Transverse colon (tissue), 4 donors: ENCODE data around the gene DEK. TPM values are rescaled to one million over a fixed set of nuclear protein-coding genes. Genes with fewer than 3 reads are reported as not detected.

Source experiments
- DNase-seq: peaks from one replicate; pipeline ENCODE4 v3.0.0-alpha.2; 2019
- H3K27ac ChIP-seq, 4 donors: fragments of 200-600 bp; sonication (generic); 2 replicates each; pipeline ENCODE4 v1.5.1; 2016 to 2018; ENCODE audit warnings: inconsistent platforms in 4 of 4
- H3K27me3 ChIP-seq: fragments of 200-600 bp; sonication (generic); 2 replicates; pipeline ENCODE4 v1.5.1; 2017; ENCODE audit warnings: inconsistent platforms
- H3K36me3 ChIP-seq, 4 donors: fragments of 200-600 bp; sonication (generic); 2 replicates each; pipeline ENCODE4 v1.5.1; 2017 to 2019; ENCODE audit warnings: inconsistent platforms in 4 of 4
- H3K4me1 ChIP-seq, 4 donors: fragments of 200-600 bp; sonication (generic); 2 replicates each; pipeline ENCODE4 v1.5.1; 2017 to 2020; ENCODE audit warnings: inconsistent platforms in 4 of 4
- H3K4me3 ChIP-seq, 4 donors: fragments of 200-600 bp; sonication (generic); 1 replicate in 1 of 4; 2 replicates in 3 of 4; pipeline versions ENCODE4 v1.5.1 to v1.6.1; 2017 to 2019; ENCODE audit warnings: inconsistent platforms in 4 of 4
- H3K9me3 ChIP-seq, 2 donors: fragments of 200-600 bp; sonication (generic); 2 replicates each; pipeline ENCODE4 v1.5.1; 2017 to 2019; ENCODE audit warnings: inconsistent platforms in 2 of 2
- EP300 ChIP-seq: sonication (generic); formaldehyde crosslinking; IDR thresholded peaks from one replicate; pipeline ENCODE4 v1.6.1; 2017; ENCODE audit warnings: antibody characterized with exemption, low read depth
- POLR2A ChIP-seq: fragments of 450-650 bp; IDR thresholded peaks from one replicate; pipeline ENCODE4 v1.6.1; 2016; ENCODE audit warnings: antibody characterized with exemption, mild to moderate bottlenecking, moderate library complexity
- POLR2AphosphoS5 ChIP-seq, 3 donors: sonication (generic); formaldehyde crosslinking; IDR thresholded peaks; one replicate each; pipeline ENCODE4 v1.6.1; 2016; ENCODE audit warnings: antibody characterized with exemption in 3 of 3
- WGBS, 2 donors: methylation state at CpG; one replicate each; pipeline ENCODE4 v1.1.5; 2018; ENCODE audit warnings: low coverage in 1 of 2; 5-methylcytosine and 5-hydroxymethylcytosine counted together
- in situ Hi-C, 4 donors: fragments of 200-750 bp; cut with MboI; loops; one replicate each; pipeline versions ENCODE4 v1.15.0 to v1.15.1; 2017; ENCODE audit warnings: low sequenced_read_pairs in 3 of 4, low pct_ligation_motif_present in 1 of 4, low pct_unique_long_range_greater_than_20kb in 1 of 4
- intact Hi-C: fragments of 100-400 bp; cut with DNase I; formaldehyde crosslinking; loops from one replicate; pipeline ENCODE4 v1.15.1; 2023; ENCODE audit warnings: low total_unique reads
- total RNA-seq, 4 donors: library from RNA; depleted of rRNA; stranded (reverse); fragments of >200 nt; gene quantifications; one replicate each; pipeline ENCODE4 v1.1.0, GENCODE V29; 2016
- TF ChIP-seq, protein P1 (sequence below), 5 experiments: fragments of 200-600 bp in 3 of 5; fragments of 450-650 bp in 2 of 5; sonication (generic) in 3 of 5; IDR thresholded peaks; 1 replicate in 2 of 5; 2 replicates in 3 of 5; pipeline ENCODE4 v1.5.1; 2016 to 2017; ENCODE audit warnings: antibody characterized with exemption in 5 of 5, inconsistent platforms in 3 of 5, mild to moderate bottlenecking in 2 of 5, moderate library complexity in 1 of 5

The DEK gene
- total RNA-seq, 4 donors from 2014 or later: 96.9 to 175 (median 111) TPM

DNA sequence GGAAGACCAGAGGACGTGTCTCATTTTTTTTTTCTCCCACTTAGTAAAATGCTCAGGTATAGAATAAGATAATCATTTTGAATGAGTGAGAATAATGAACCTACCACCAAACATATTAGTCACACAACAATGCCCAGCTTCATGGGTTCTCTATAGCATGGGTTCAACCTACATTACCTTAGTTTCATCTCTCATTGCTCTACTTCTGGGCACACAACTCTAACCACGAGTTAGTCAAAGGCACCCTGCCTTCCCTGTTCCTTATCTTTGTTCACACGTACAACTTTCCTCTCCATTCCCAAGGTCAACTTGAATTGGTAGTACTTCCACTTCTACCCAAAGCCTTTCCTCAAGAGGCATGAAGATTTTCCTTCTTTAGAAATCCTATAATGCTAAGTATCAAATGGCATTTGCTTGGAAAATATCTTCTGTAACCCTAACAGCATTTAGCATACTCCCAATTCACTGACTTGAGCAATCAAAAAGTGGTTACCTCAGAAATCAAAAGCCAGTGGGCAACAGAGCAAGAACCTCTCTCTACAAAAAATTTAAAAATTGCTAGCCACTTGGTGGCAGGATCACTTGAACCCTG lies 20.9 kb downstream of the DEK start:
- H3K27me3 ChIP-seq: no peaks in the 10 kb centered on the region
- WGBS, 2 donors: 64 to 65% methylated on average over 3 of the region's 3 CpGs
- intact Hi-C loops: no loop called here
- no peaks in the 10 kb centered on the region for H3K9me3 ChIP-seq
- no peak overlapping the region for H3K27ac ChIP-seq
- in situ Hi-C loops: no loop called here
- TF ChIP-seq POLR2AphosphoS5 (IDR thresholded peaks at IDR 0.05) (no peak), POLR2A (no peak), EP300 (no peak)
- TF ChIP-seq, protein P1, sequence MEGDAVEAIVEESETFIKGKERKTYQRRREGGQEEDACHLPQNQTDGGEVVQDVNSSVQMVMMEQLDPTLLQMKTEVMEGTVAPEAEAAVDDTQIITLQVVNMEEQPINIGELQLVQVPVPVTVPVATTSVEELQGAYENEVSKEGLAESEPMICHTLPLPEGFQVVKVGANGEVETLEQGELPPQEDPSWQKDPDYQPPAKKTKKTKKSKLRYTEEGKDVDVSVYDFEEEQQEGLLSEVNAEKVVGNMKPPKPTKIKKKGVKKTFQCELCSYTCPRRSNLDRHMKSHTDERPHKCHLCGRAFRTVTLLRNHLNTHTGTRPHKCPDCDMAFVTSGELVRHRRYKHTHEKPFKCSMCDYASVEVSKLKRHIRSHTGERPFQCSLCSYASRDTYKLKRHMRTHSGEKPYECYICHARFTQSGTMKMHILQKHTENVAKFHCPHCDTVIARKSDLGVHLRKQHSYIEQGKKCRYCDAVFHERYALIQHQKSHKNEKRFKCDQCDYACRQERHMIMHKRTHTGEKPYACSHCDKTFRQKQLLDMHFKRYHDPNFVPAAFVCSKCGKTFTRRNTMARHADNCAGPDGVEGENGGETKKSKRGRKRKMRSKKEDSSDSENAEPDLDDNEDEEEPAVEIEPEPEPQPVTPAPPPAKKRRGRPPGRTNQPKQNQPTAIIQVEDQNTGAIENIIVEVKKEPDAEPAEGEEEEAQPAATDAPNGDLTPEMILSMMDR (IDR thresholded peaks at IDR 0.05): no peak
- no peak for DNase-seq
- H3K4me3 ChIP-seq: no peak overlapping the region
- H3K4me1 ChIP-seq: peaks cover 0 to 36% (median 9%) of the 10 kb centered on the region in 4 donors
- no peaks in the 10 kb centered on the region for H3K36me3 ChIP-seq

DNA sequence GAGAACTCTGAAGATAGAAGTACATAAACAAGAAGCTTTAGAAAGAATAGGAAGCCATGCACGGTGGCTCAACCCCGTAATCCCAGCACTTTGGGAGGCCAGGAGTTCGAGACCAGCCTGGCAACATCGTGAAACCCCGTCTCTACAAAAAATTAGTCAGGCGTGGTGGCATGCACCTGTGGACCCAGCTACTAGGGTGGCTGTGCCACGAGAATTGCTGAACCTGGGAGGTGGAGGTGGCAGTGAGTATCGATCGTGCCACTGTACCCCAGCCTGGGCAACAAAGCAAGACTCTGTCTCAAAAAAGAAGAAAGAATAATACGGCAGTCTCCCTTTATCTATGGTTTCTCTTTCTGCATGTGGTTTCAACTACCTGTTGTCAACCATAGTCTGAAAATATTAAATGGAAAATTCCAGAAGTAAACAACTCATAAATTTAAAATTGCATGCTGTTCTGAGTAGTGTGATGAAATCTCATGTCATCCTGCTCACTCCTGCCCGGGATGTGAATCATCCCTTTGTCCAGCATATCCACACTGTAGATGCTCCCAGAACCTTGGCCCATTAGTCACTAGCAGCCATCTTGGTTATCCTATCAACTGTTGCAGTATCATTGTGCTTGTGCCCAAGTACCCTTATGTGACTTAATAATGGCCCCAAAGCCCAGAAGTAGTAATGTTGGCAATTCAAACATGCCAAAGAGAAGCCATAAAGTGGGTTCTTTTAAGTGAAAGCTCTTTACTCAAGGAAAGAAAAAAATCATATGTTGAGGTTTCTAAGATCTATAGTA lies 22.1 kb downstream of the DEK start:
- intact Hi-C loops (no loop called here), in situ Hi-C loops (no loop called here)
- Histone ChIP-seq H3K4me3 (no peak overlapping the region), H3K27ac (peak overlapping the region in 1 of 4 donors; percentile 32), H3K4me1 (peaks cover 0 to 33% (median 8%) of the 10 kb centered on the region in 4 donors), H3K9me3 (no peaks in the 10 kb centered on the region), H3K27me3 (no peaks in the 10 kb centered on the region), H3K36me3 (no peaks in the 10 kb centered on the region)
- no peak for DNase-seq
- 75 to 82% methylated on average over 7 to 11 of the region's 11 CpGs for WGBS, 2 donors
- TF ChIP-seq POLR2A (no peak), POLR2AphosphoS5 (IDR thresholded peaks at IDR 0.05) (peak in 1 of 3 donors; percentile 5)
- TF ChIP-seq, protein P1 (IDR thresholded peaks at IDR 0.05): no peak

DNA sequence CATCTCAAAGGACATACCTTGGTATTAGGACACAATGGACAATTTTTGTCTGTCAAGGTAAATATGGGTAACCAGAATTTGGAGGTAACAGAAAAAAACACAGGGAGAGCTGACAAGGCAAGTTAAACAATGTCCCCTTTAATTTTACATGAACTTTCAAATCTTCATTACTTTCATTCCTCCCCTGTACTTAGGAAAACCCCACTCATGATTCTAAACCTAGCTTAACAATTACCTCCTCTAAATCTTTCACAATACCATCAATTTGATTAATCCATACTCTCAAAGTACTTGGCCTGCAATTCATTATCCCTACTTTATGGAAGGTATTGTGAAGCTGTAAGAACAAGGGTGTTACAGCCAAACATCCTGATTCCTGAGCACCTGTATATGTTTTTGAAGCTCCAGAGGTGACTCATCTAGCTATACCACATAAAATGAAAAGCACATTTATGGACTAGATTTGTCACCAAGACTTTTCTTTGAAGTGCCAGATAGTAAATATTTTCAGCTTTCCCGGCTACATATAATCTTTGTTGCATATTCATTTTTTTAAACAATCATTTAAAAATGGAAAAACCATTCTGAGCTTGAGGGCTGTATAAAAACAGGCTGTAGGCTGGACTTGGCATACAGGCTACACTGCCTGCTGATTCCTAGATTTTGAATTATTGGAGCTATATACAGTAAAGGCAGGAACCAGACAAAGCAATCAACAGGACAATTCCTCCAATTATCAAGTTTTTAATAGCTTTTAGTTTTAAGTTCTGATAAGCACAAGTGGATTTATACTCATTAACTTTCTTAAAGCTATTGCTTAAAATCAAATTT lies 22.9 kb downstream of the DEK start:
- no peaks in the 10 kb centered on the region for H3K9me3 ChIP-seq
- no peak for TF ChIP-seq EP300
- TF ChIP-seq POLR2AphosphoS5 (IDR thresholded peaks at IDR 0.05): no peak
- TF ChIP-seq, protein P1 (IDR thresholded peaks at IDR 0.05): no peak
- TF ChIP-seq POLR2A: no peak
- H3K4me1 ChIP-seq: peaks cover 0 to 25% (median 4%) of the 10 kb centered on the region in 4 donors
- no peak for DNase-seq
- no peak overlapping the region for H3K27ac ChIP-seq
- no peaks in the 10 kb centered on the region for H3K27me3 ChIP-seq
- 18 to 36% methylated on average over 1 of the region's 1 CpG for WGBS, 2 donors
- H3K4me3 ChIP-seq: no peak overlapping the region
- peaks cover 0 to 6% (median under 1%) of the 10 kb centered on the region in 4 donors for H3K36me3 ChIP-seq
- in situ Hi-C loops: no loop called here
- intact Hi-C loops: no loop called here

DNA sequence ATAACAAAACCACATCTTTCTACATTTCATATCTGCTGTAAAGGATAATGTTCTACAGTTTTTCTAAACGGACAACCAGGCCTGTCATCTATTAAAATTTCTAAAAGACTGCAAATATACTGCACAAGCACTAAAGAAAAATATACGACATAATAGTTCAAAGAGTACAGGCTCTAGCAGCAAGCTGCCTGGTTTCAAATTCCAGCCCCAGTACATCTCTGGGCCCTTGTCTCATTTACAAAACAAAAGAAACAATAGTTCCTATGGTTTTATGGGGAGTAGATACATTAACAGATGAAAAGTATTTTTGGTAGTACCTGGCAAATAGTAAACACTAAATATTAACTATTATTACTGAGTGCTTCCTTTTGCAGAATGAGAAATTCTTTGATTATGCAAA lies 24.1 kb downstream of the DEK start:
- Histone ChIP-seq H3K36me3 (peaks cover 0 to 18% (median 6%) of the 10 kb centered on the region in 4 donors), H3K4me1 (peaks cover 0 to 14% (median 0%) of the 10 kb centered on the region in 4 donors), H3K4me3 (no peak overlapping the region), H3K9me3 (no peaks in the 10 kb centered on the region), H3K27me3 (no peaks in the 10 kb centered on the region), H3K27ac (no peak overlapping the region)
- TF ChIP-seq POLR2AphosphoS5 (IDR thresholded peaks at IDR 0.05): no peak
- in situ Hi-C loops: no loop called here
- DNase-seq: no peak
- WGBS, 2 donors: 62 to 63% methylated on average over 2 of the region's 2 CpGs
- intact Hi-C loops: no loop called here
